GM12878 (cell line): Measurements from ENCODE around the gene MYD88. TPM values are rescaled to one million over a fixed set of nuclear protein-coding genes. Genes with fewer than 3 reads are reported as not detected.
A peak's percentile ranks its signal among the peaks of the same experiment; 100 is the strongest.

Source experiments
- ATAC-seq: fragments of 200-7000 bp; cut with Tn5 transposase; 3 replicates; pipeline ENCODE4 v1.9.1; 2020; ENCODE audit warnings: mild to moderate bottlenecking, moderate library complexity
- BruUV-seq: library from RNA; stranded (reverse); fragments of 400-500 nt; replicated peaks from 2 replicates; lab custom pipeline; 2021; lab: Mats Ljungman, UMichigan
- CTCF ChIA-PET: fragments of 300-600 bp; sonication (Branson Sonifier 250); formaldehyde crosslinking; extraction: SDS; loops from one replicate; lab custom pipeline; 2021; ENCODE audit warnings: inconsistent platforms; lab: Yijun Ruan, JAX
- POLR2A ChIA-PET: fragments of 350-600 bp; formaldehyde crosslinking; extraction: SDS; loops from one replicate; lab custom pipeline; 2021; ENCODE audit warnings: inconsistent platforms; lab: Charles Lee
- RAD21 ChIA-PET: fragments of 300-600 bp; sonication (Branson Sonifier 250); formaldehyde crosslinking; loops from one replicate; lab custom pipeline; 2023; ENCODE audit warnings: antibody characterized with exemption; ENCODE audit not compliant: unreplicated experiment; lab: Charles Lee
- SMC1A ChIA-PET: fragments of 300-600 bp; sonication (Branson Sonifier 250); formaldehyde crosslinking; loops from one replicate; lab custom pipeline; 2023; ENCODE audit not compliant: unreplicated experiment, uncharacterized antibody; lab: Charles Lee
- DNase-seq: peaks from one replicate; pipeline ENCODE4 v3.0.0-alpha.2; 2011; ENCODE audit warnings: low read depth, low spot score
- FAIRE-seq: peaks from 3 replicates; lab custom pipeline; 2011; peaks lifted over from hg19 to GRCh38; lab: Jason Lieb, UNC
- H2AFZ ChIP-seq: 2 replicates; pipeline ENCODE4 v1.6.0; 2011; ENCODE audit warnings: low read depth, low read length, control low read depth; ENCODE audit not compliant: control insufficient read depth
- H3K27ac ChIP-seq: 2 replicates; pipeline ENCODE4 v1.5.1; 2011; ENCODE audit warnings: control low read depth; ENCODE audit not compliant: control insufficient read depth, insufficient read depth
- H3K27me3 ChIP-seq, 2 experiments: replicated peaks in 1 of 2; 2 replicates each; pipeline versions ENCODE4 v1.6.0 to v1.6.1; 2011; ENCODE audit warnings: low read length in 1 of 2; ENCODE audit not compliant: control insufficient read depth in 2 of 2, insufficient read depth in 2 of 2
- H3K36me3 ChIP-seq, 2 experiments: 2 replicates each; pipeline ENCODE4 v1.5.1; 2011; ENCODE audit warnings: low read length in 1 of 2; ENCODE audit not compliant: control insufficient read depth in 2 of 2, insufficient read depth in 2 of 2
- H3K4me1 ChIP-seq: 2 replicates; pipeline ENCODE4 v1.6.1; 2011; ENCODE audit warnings: mild to moderate bottlenecking, low read length, moderate library complexity, mixed read lengths; ENCODE audit not compliant: control insufficient read depth, insufficient read depth
- H3K4me2 ChIP-seq: 2 replicates; pipeline ENCODE4 v1.6.0; 2011; ENCODE audit warnings: control low read depth; ENCODE audit not compliant: control insufficient read depth, insufficient read depth
- H3K4me3 ChIP-seq: fragments of 200-600 bp; sonication (generic); 2 replicates; pipeline ENCODE4 v1.5.1; 2016
- H3K79me2 ChIP-seq: 2 replicates; pipeline ENCODE4 v1.6.0; 2011; ENCODE audit warnings: low read length; ENCODE audit not compliant: control insufficient read depth, insufficient read depth
- H3K9ac ChIP-seq: 2 replicates; pipeline ENCODE4 v1.8.0; 2011; ENCODE audit warnings: low read length, control low read depth, mixed read lengths; ENCODE audit not compliant: control insufficient read depth, insufficient read depth
- H3K9me3 ChIP-seq: replicated peaks from 3 replicates; pipeline ENCODE4 v1.5.1; 2011; ENCODE audit warnings: mild to moderate bottlenecking, low read length; ENCODE audit not compliant: control insufficient read depth, insufficient read depth
- H4K20me1 ChIP-seq: 2 replicates; pipeline ENCODE4 v1.6.0; 2011; ENCODE audit not compliant: control insufficient read depth, insufficient read depth
- BCL11A ChIP-seq: IDR thresholded peaks from 2 replicates; pipeline ENCODE4 v1.6.1; 2011; ENCODE audit warnings: low read depth, low read length
- CREB1 ChIP-seq: IDR thresholded peaks from 2 replicates; pipeline ENCODE4 v1.6.1; 2012; ENCODE audit warnings: low read depth, mild to moderate bottlenecking, inconsistent platforms
- EED ChIP-seq: sonication (generic); IDR thresholded peaks from 2 replicates; pipeline ENCODE4 v1.6.1; 2016; ENCODE audit warnings: antibody characterized with exemption, low read depth
- EGR1 ChIP-seq, 2 experiments: IDR thresholded peaks; 1 replicate in 1 of 2; 2 replicates in 1 of 2; pipeline ENCODE4 v1.6.1; 2011 to 2012; ENCODE audit warnings: low read depth in 2 of 2, low read length in 2 of 2, borderline replicate concordance in 1 of 2, mild to moderate bottlenecking in 1 of 2, moderate library complexity in 1 of 2
- ESRRA ChIP-seq: IDR thresholded peaks from 2 replicates; pipeline ENCODE4 v1.6.1; 2012; ENCODE audit warnings: mild to moderate bottlenecking, low read length, improper control_type of control experiment
- ETV6 ChIP-seq, 2 experiments: fragments of 450-650 bp in 1 of 2; IDR thresholded peaks in 1 of 2; conservative IDR thresholded peaks in 1 of 2; 2 replicates each; pipeline ENCODE4 v1.6.1; 2014; ENCODE audit warnings: antibody characterized with exemption in 1 of 2, borderline replicate concordance in 1 of 2, low read depth in 1 of 2, mild to moderate bottlenecking in 1 of 2, moderate library complexity in 1 of 2
- IKZF2 ChIP-seq, 2 experiments: fragments of 450-650 bp; IDR thresholded peaks; 2 replicates each; pipeline ENCODE4 v1.6.1; 2017; ENCODE audit warnings: mild to moderate bottlenecking in 2 of 2, moderate library complexity in 2 of 2
- KLF5 ChIP-seq: fragments of 450-650 bp; IDR thresholded peaks from 2 replicates; pipeline ENCODE4 v1.6.1; 2014; ENCODE audit warnings: mild to moderate bottlenecking; ENCODE audit not compliant: partially characterized antibody
- MEF2B ChIP-seq: fragments of 450-650 bp; IDR thresholded peaks from 2 replicates; pipeline ENCODE4 v1.6.1; 2018; ENCODE audit warnings: mild to moderate bottlenecking, moderate library complexity; ENCODE audit not compliant: partially characterized antibody, poor library complexity, severe bottlenecking
- PBX3 ChIP-seq: IDR thresholded peaks from 2 replicates; pipeline ENCODE4 v1.6.1; 2011; ENCODE audit warnings: mild to moderate bottlenecking, low read depth, low read length, moderate library complexity; ENCODE audit not compliant: insufficient replicate concordance
- ZNF217 ChIP-seq: fragments of 450-650 bp; IDR thresholded peaks from 2 replicates; pipeline ENCODE4 v1.6.1; 2017; ENCODE audit warnings: antibody characterized with exemption, mild to moderate bottlenecking
- ZNF24 ChIP-seq: fragments of 450-650 bp; IDR thresholded peaks from 2 replicates; pipeline ENCODE4 v1.6.1; 2017; ENCODE audit warnings: antibody characterized with exemption, mild to moderate bottlenecking
- WGBS: methylation state at CpG from one replicate; pipeline ENCODE4 v1.1.6; 2016; ENCODE audit warnings: low lambda C conversion rate; ENCODE audit not compliant: insufficient replicate concordance, insufficient coverage; ENCODE audit errors: missing lambda C conversion rate; 5-methylcytosine and 5-hydroxymethylcytosine counted together
- in situ Hi-C: fragments of 300-500 bp; cut with MboI; formaldehyde crosslinking; loops from 9 replicates; pipeline ENCODE4 v1.14.3; 2018; ENCODE audit warnings: mixed read lengths
- intact Hi-C: fragments of 100-400 bp; cut with micrococcal nuclease; formaldehyde crosslinking; loops from one replicate; pipeline ENCODE4 v1.14.2; 2022; ENCODE audit not compliant: unreplicated experiment
- polyA plus RNA-seq, 11 experiments: library from polyadenylated mRNA; depleted of rRNA in 4 of 11; unstranded in 6 of 11; stranded (reverse) in 5 of 11; fragments of >200 nt; fragmentation: Nextera tagmentation in 4 of 11; fragmentation: Illumina TruSeq in 1 of 11; extraction: Ambion mirVana in 4 of 11; extraction: Trizol in 1 of 11; gene quantifications; 1 replicate in 1 of 11; 2 replicates in 10 of 11; pipeline versions ENCODE4 v1.2.1 to v1.2.3, GENCODE V29; 2011 to 2016; ENCODE audit warnings: inconsistent platforms in 2 of 11, missing spikeins in 2 of 11, low read depth in 1 of 11
- total RNA-seq, 4 experiments: library from RNA; depleted of rRNA in 3 of 4; stranded (reverse); fragments of >200 nt in 3 of 4; fragmentation: Illumina TruSeq in 1 of 4; extraction: Trizol in 1 of 4; gene quantifications; 2 replicates each; pipeline versions ENCODE4 v1.2.1 to v1.2.3, GENCODE V29; 2013 to 2021

The MYD88 gene
- total and polyA plus RNA-seq, 10 of the 15 experiments (the other 5 are each of a cell fraction or from before 2014, with no cell fraction given) = 5.5 to 84.8 (median 67.5) TPM

GRCh38 chr3:38167591-38167990 is 29.1 kb downstream of the MYD88 start:
- H3K4me1 ChIP-seq = peaks cover 5% of the 10 kb centered on the region; the same call in 1 of the 2 replicates
- 0 out of 2 replicates have a peak, but pooled peaks cover 5% of the 10 kb centered on the region for H4K20me1 ChIP-seq
- CTCF ChIA-PET = interaction anchor here (5.4 to 6.1 kb wide), 3 partner anchors 13 to 36 kb away, joined by 39 to 74 read pairs (median 55); partner anchors contain the start of genes ACAA1 and MYD88
- 91% methylated on average over 4 of the region's 4 CpGs for WGBS
- 0 out of 2 replicates have a peak overlapping the region, but pooled peaks have one; percentile 37 for H3K27ac ChIP-seq
- H3K79me2 ChIP-seq = peaks cover 72% of the 10 kb centered on the region
- H3K9ac ChIP-seq = 0 out of 2 replicates have a peak overlapping the region, but pooled peaks have one; percentile 3
- POLR2A ChIA-PET = interaction anchor here (0.6 to 6.1 kb wide), 6 partner anchors 10 to 93 kb away, joined by 3 to 146 read pairs (median 4); partner anchors contain the start of genes ACAA1 and MYD88
- ATAC-seq (no peak), DNase-seq (no peak), FAIRE-seq (no peak)
- peak overlapping the region; percentile 92 for H3K4me3 ChIP-seq
- peaks cover 2% of the 10 kb centered on the region; the same call in 1 of the 3 replicates for H3K9me3 ChIP-seq
- H3K36me3 ChIP-seq = no peaks in the 10 kb centered on the region
- in situ Hi-C loops = no loop called here
- RAD21 ChIA-PET = interaction anchor here (0.7 to 5.5 kb wide), 3 partner anchors 10 to 263 kb away, joined by 3 to 62 read pairs (median 4); partner anchors contain the start of genes ACAA1 and MYD88
- no TSS peak for BruUV-seq
- TF ChIP-seq EED = no peak
- TF ChIP-seq, all 136 proteins: peak for 0
- Histone ChIP-seq H3K4me2 (peak overlapping the region; percentile 91), H2AFZ (no peak overlapping the region), H3K27me3 (no peaks in the 10 kb centered on the region)
- intact Hi-C loops = loop anchor here (5.0 kb wide), 1 partner anchor 45 kb away; no protein-coding TSS in a partner anchor
- SMC1A ChIA-PET = interaction anchor here (0.7 to 5.8 kb wide), 7 partner anchors 10 to 69 kb away, joined by 3 to 92 read pairs (median 6); partner anchors contain the start of genes ACAA1 and MYD88

GRCh38 chr3:38168151-38169026 is 29.9 kb downstream of the MYD88 start:
- no peak overlapping the region for H2AFZ ChIP-seq
- SMC1A ChIA-PET = interaction anchor here (0.8 to 5.8 kb wide), 2 partner anchors 28 to 128 kb away, joined by 4 to 92 read pairs; partner anchors contain the start of genes ACAA1 and MYD88
- intact Hi-C loops = loop anchor here (5.0 kb wide), 1 partner anchor 44 kb away; no protein-coding TSS in a partner anchor
- H3K4me1 ChIP-seq = peaks cover 13% of the 10 kb centered on the region; the same call in 1 of the 2 replicates
- H3K79me2 ChIP-seq = peaks cover 80% of the 10 kb centered on the region
- H3K36me3 ChIP-seq = no peaks in the 10 kb centered on the region
- POLR2A ChIA-PET = interaction anchor here (5.8 to 6.1 kb wide), 2 partner anchors 14 to 28 kb away, joined by 100 to 146 read pairs; partner anchors contain the start of genes ACAA1 and MYD88
- CTCF ChIA-PET = interaction anchor here (0.6 to 6.1 kb wide), 3 partner anchors 14 to 352 kb away, joined by 3 to 74 read pairs (median 55); partner anchors contain the start of genes ACAA1 and MYD88
- no peaks in the 10 kb centered on the region for H3K9me3 ChIP-seq
- no TSS peak for BruUV-seq
- no peaks in the 10 kb centered on the region for H3K27me3 ChIP-seq
- H3K9ac ChIP-seq = 0 out of 2 replicates have a peak overlapping the region, but pooled peaks have one; percentile 7
- 0 out of 2 replicates have a peak, but pooled peaks cover 8% of the 10 kb centered on the region for H4K20me1 ChIP-seq
- in situ Hi-C loops = no loop called here
- H3K27ac ChIP-seq = peak overlapping the region; percentile 51
- peak overlapping the region; percentile 91 for H3K4me2 ChIP-seq
- FAIRE-seq = no peak
- H3K4me3 ChIP-seq = peak overlapping the region; percentile 92
- DNase-seq = no peak
- RAD21 ChIA-PET = no interaction called here
- 86% methylated on average over 4 of the region's 4 CpGs for WGBS
- ATAC-seq = no peak
- TF ChIP-seq ESRRA (no peak), ZNF217 (no peak), MEF2B (no peak), CREB1 (no peak), IKZF2 (IDR thresholded peaks at IDR 0.05) (no peak), KLF5 (no peak), ZNF24 (no peak), BCL11A (no peak), ETV6 (conservative IDR thresholded peaks at IDR 0.05 in 1 of 2, IDR thresholded peaks at IDR 0.05 in 1 of 2; ENCODE audit: borderline replicate concordance in 1 of 2, low read depth in 1 of 2) (no peak), EGR1 (IDR thresholded peaks at IDR 0.05; ENCODE audit: borderline replicate concordance in 1 of 2, low read depth in 2 of 2, low read length in 2 of 2) (no peak), PBX3 (no peak)
